GM12878 (cell line): ENCODE results near the gene TMEM86B.

Experiments
- CBX3 ChIP-seq: fragments of 200-600 bp; sonication (generic); IDR thresholded peaks from 2 replicates; pipeline ENCODE4 v1.6.1; 2016; ENCODE audit warnings: low read depth, borderline replicate concordance
- CBX5 ChIP-seq: sonication (generic); IDR thresholded peaks from 2 replicates; pipeline ENCODE4 v1.6.1; 2016; ENCODE audit warnings: low read depth, moderate library complexity, mild to moderate bottlenecking, inconsistent platforms
- CREM ChIP-seq: IDR thresholded peaks from 2 replicates; pipeline ENCODE4 v1.6.1; 2014; ENCODE audit warnings: antibody characterized with exemption, low read depth
- CTCF ChIP-seq, 3 experiments: IDR thresholded peaks in 2 of 3; conservative IDR thresholded peaks in 1 of 3; 2 replicates each; pipeline ENCODE4 v1.5.1; 2011; ENCODE audit warnings: low read depth in 3 of 3, low read length in 3 of 3, mild to moderate bottlenecking in 3 of 3, control low read depth in 2 of 3, moderate library complexity in 2 of 3, inconsistent platforms in 1 of 3, mixed read lengths in 1 of 3; ENCODE audit not compliant: control insufficient read depth in 2 of 3, insufficient read depth in 1 of 3; ENCODE audit errors: extremely low read depth in 1 of 3
- EP300 ChIP-seq, 2 experiments: fragments of 150-350 bp in 1 of 2; IDR thresholded peaks; 2 replicates each; pipeline ENCODE4 v1.6.1; 2011 to 2012; ENCODE audit warnings: low read depth in 2 of 2, low read length in 2 of 2, borderline replicate concordance in 1 of 2, improper control_type of control experiment in 1 of 2, inconsistent platforms in 1 of 2; ENCODE audit not compliant: control insufficient read depth in 1 of 2
- EZH2 ChIP-seq: IDR thresholded peaks from 2 replicates; pipeline ENCODE4 v1.6.1; 2012; ENCODE audit warnings: low read depth, mild to moderate bottlenecking, control low read depth, inconsistent platforms, low read length, borderline replicate concordance; ENCODE audit not compliant: control insufficient read depth
- FOXK2 ChIP-seq: fragments of 450-650 bp; IDR thresholded peaks from 2 replicates; pipeline ENCODE4 v1.6.1; 2017; ENCODE audit warnings: mild to moderate bottlenecking, moderate library complexity
- PAX8 ChIP-seq: fragments of 450-650 bp; IDR thresholded peaks from 2 replicates; pipeline ENCODE4 v1.6.1; 2017; ENCODE audit warnings: mild to moderate bottlenecking, moderate library complexity
- POLR2AphosphoS5 ChIP-seq: IDR thresholded peaks from 2 replicates; pipeline ENCODE4 v1.6.1; 2011; ENCODE audit warnings: mild to moderate bottlenecking, low read length, inconsistent platforms
- SIN3A ChIP-seq: IDR thresholded peaks from 2 replicates; pipeline ENCODE4 v1.6.1; 2012; ENCODE audit warnings: low read depth, low read length, improper control_type of control experiment

DNA sequence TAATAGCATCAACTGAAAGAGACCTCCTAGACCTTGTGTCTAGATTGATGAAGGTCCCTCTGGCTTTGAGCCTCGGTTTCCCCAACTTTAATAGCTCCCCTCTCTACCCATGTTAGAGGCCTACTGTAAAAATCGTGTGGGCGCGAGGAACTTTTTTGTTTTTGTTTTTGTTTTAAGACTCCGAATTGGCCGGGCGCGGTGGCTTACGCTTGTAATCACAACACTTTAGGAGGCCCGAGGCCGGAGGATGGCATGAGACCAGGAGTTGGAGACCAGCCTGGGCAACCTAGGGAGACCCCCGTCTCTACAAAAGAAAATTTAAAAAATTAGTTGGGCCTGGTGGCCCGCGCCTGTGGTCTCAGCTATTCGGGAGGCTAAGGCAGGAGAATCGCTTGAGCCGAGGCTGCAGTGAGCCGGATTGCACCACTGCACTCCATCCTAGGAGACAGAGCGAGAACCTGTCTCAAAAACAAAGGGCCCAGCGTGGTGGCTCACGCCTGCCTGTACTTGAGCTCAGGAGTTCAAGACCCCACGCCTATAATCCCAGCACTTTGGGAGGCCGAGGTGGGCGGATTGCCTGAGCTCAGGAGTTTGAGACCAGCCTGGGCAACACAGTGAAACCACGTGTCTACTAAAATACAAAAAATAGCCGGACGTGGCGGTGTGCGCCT is 31.1 kb upstream of the TMEM86B start:
- no peak for TF ChIP-seq CTCF (IDR thresholded peaks at IDR 0.05 in 2 of 3, conservative IDR thresholded peaks at IDR 0.05 in 1 of 3; ENCODE audit: control insufficient read depth in 2 of 3, extremely low read depth in 1 of 3, insufficient read depth in 1 of 3, low read depth in 3 of 3, low read length in 3 of 3)
- no peak for TF ChIP-seq POLR2AphosphoS5
- TF ChIP-seq EP300 (IDR thresholded peaks at IDR 0.05; ENCODE audit: borderline replicate concordance in 1 of 2, control insufficient read depth in 1 of 2, low read depth in 2 of 2, low read length in 2 of 2) = no peak
- TF ChIP-seq PAX8 = no peak
- no peak for TF ChIP-seq CBX5
- TF ChIP-seq FOXK2 = 0 out of 2 replicates have a peak, but pooled peaks have one; percentile 1
- TF ChIP-seq CREM = no peak
- no peak for TF ChIP-seq CBX3
- TF ChIP-seq EZH2 = no peak
- no peak for TF ChIP-seq SIN3A
